HEK293 (cell line): ENCODE measurements around the gene SLC52A3.

Source experiments
- CTCF ChIA-PET: fragments of 350-600 bp; formaldehyde crosslinking; extraction: SDS; loops from one replicate; lab custom pipeline; 2021; ENCODE audit warnings: antibody characterized with exemption; lab: Yijun Ruan, JAX
- POLR2A ChIA-PET: fragments of 300-600 bp; formaldehyde crosslinking; extraction: SDS; loops from one replicate; lab custom pipeline; 2020; ENCODE audit warnings: antibody characterized with exemption, inconsistent platforms; lab: Yijun Ruan, JAX
- H3K27ac ChIP-seq: fragments of 200-500 bp; sonication (Bioruptor generic); 2 replicates; pipeline ENCODE4 v1.5.1; 2014; ENCODE audit warnings: low read depth, low read length, control low read depth, inconsistent platforms; ENCODE audit errors: extremely low read depth
- H3K36me3 ChIP-seq, 2 experiments: fragments of 200-500 bp in 1 of 2; sonication (Bioruptor generic) in 1 of 2; 1 replicate in 1 of 2; 2 replicates in 1 of 2; pipeline ENCODE4 v1.5.1; 2014 to 2017; ENCODE audit warnings: inconsistent platforms in 2 of 2, low read length in 2 of 2; ENCODE audit not compliant: control insufficient read depth in 2 of 2, insufficient read depth in 1 of 2
- H3K4me1 ChIP-seq: fragments of 200-500 bp; sonication (Bioruptor generic); 2 replicates; pipeline ENCODE4 v1.5.1; 2014; ENCODE audit warnings: mild to moderate bottlenecking, low read length, inconsistent platforms; ENCODE audit not compliant: control insufficient read depth, insufficient read depth
- H3K4me3 ChIP-seq: 2 replicates; pipeline ENCODE4 v1.5.1; 2011; ENCODE audit warnings: low read depth, mild to moderate bottlenecking, control low read depth, low read length, moderate library complexity
- H3K9me3 ChIP-seq: fragments of 200-500 bp; sonication (Bioruptor generic); 2 replicates; pipeline ENCODE4 v1.5.1; 2014; ENCODE audit warnings: low read depth, low read length, inconsistent platforms; ENCODE audit not compliant: control insufficient read depth, insufficient read depth
- ZBTB17 ChIP-seq: fragments of 450-650 bp; formaldehyde crosslinking; IDR thresholded peaks from 2 replicates; pipeline ENCODE4 v1.5.1; 2016; ENCODE audit warnings: missing biosample characterization, missing genetic modification characterization
- ZNF155 ChIP-seq: fragments of 450-650 bp; formaldehyde crosslinking; IDR thresholded peaks from 2 replicates; pipeline ENCODE4 v1.5.1; 2016; ENCODE audit warnings: missing biosample characterization, missing genetic modification characterization
- ZNF202 ChIP-seq: fragments of 450-650 bp; formaldehyde crosslinking; IDR thresholded peaks from 2 replicates; pipeline ENCODE4 v1.5.1; 2016; ENCODE audit warnings: missing biosample characterization, missing genetic modification characterization, borderline replicate concordance
- ZNF302 ChIP-seq: fragments of 450-650 bp; formaldehyde crosslinking; IDR thresholded peaks from 2 replicates; pipeline ENCODE4 v1.5.1; 2016; ENCODE audit warnings: missing biosample characterization, missing genetic modification characterization, low read depth
- ZNF335 ChIP-seq: fragments of 450-650 bp; formaldehyde crosslinking; conservative IDR thresholded peaks from 2 replicates; pipeline ENCODE4 v1.5.1; 2016; ENCODE audit warnings: missing biosample characterization, missing genetic modification characterization
- ZNF366 ChIP-seq: fragments of 450-650 bp; formaldehyde crosslinking; conservative IDR thresholded peaks from 2 replicates; pipeline ENCODE4 v1.5.1; 2016; ENCODE audit warnings: missing biosample characterization, missing genetic modification characterization
- ZNF423 ChIP-seq: fragments of 450-650 bp; formaldehyde crosslinking; IDR thresholded peaks from 2 replicates; pipeline ENCODE4 v1.5.1; 2016; ENCODE audit warnings: missing biosample characterization, missing genetic modification characterization
- ZNF654 ChIP-seq: fragments of 450-650 bp; formaldehyde crosslinking; IDR thresholded peaks from 2 replicates; pipeline ENCODE4 v1.5.1; 2016; ENCODE audit warnings: low read depth, missing biosample characterization, missing genetic modification characterization
- TF ChIP-seq, protein P1 (sequence below): fragments of 450-650 bp; formaldehyde crosslinking; IDR thresholded peaks from 2 replicates; pipeline ENCODE4 v1.5.1; 2016; ENCODE audit warnings: missing biosample characterization, missing genetic modification characterization
- TF ChIP-seq, protein P2 (sequence below): fragments of 450-650 bp; formaldehyde crosslinking; conservative IDR thresholded peaks from 2 replicates; pipeline ENCODE4 v1.5.1; 2016; ENCODE audit warnings: low read depth, missing biosample characterization, missing genetic modification characterization
- TF ChIP-seq, protein P3 (sequence below): fragments of 450-650 bp; formaldehyde crosslinking; IDR thresholded peaks from 2 replicates; pipeline ENCODE4 v1.5.1; 2016; ENCODE audit warnings: missing biosample characterization, missing genetic modification characterization
- TF ChIP-seq, protein P4 (sequence below): fragments of 450-650 bp; IDR thresholded peaks from 2 replicates; pipeline ENCODE4 v1.5.1; 2018; ENCODE audit warnings: missing biosample characterization, mild to moderate bottlenecking, missing genetic modification characterization
- TF ChIP-seq, protein P5 (sequence below): fragments of 450-650 bp; formaldehyde crosslinking; IDR thresholded peaks from 2 replicates; pipeline ENCODE4 v1.5.1; 2016; ENCODE audit warnings: missing biosample characterization, missing genetic modification characterization
- TF ChIP-seq, protein P6 (sequence below): fragments of 450-650 bp; IDR thresholded peaks from 2 replicates; pipeline ENCODE4 v1.5.1; 2018; ENCODE audit warnings: missing biosample characterization, missing genetic modification characterization

The SLC52A3 gene

DNA sequence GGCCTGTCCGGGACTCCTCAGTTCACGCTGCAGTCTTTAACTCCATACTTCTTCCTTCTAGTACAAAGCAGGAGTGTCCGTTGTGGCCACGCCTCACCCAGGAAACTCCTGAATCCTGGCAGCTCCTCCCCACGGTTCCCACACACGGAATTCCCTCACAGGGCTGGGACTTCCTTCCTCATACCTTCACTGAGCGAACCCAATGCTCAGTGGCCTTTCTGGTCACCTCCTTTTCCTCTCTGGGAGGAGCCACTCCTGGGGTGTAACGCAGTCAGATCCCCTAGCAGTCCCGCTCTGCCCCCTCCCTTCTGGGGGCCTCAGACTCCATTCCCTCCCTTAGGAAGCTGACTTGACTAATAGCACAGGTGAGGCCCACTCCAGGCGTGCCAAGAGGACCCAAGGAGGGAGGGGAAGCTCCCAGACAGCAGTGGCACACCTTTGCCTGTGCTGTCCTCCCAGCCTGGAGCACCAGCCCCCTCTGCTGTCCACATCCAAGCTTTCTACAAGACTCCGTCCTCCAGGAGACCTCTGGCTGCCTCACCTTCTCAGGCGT lies at the start of gene SLC52A3:
SLC52A3 (minus strand) TSS at position 75 of the 553 bp plus-strand sequence. CDS start 2,726 bp downstream, outside the sequence.
- TF ChIP-seq, protein P1, sequence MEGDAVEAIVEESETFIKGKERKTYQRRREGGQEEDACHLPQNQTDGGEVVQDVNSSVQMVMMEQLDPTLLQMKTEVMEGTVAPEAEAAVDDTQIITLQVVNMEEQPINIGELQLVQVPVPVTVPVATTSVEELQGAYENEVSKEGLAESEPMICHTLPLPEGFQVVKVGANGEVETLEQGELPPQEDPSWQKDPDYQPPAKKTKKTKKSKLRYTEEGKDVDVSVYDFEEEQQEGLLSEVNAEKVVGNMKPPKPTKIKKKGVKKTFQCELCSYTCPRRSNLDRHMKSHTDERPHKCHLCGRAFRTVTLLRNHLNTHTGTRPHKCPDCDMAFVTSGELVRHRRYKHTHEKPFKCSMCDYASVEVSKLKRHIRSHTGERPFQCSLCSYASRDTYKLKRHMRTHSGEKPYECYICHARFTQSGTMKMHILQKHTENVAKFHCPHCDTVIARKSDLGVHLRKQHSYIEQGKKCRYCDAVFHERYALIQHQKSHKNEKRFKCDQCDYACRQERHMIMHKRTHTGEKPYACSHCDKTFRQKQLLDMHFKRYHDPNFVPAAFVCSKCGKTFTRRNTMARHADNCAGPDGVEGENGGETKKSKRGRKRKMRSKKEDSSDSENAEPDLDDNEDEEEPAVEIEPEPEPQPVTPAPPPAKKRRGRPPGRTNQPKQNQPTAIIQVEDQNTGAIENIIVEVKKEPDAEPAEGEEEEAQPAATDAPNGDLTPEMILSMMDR (tag by site-specific recombination): peak; percentile 49
- TF ChIP-seq, protein P2, sequence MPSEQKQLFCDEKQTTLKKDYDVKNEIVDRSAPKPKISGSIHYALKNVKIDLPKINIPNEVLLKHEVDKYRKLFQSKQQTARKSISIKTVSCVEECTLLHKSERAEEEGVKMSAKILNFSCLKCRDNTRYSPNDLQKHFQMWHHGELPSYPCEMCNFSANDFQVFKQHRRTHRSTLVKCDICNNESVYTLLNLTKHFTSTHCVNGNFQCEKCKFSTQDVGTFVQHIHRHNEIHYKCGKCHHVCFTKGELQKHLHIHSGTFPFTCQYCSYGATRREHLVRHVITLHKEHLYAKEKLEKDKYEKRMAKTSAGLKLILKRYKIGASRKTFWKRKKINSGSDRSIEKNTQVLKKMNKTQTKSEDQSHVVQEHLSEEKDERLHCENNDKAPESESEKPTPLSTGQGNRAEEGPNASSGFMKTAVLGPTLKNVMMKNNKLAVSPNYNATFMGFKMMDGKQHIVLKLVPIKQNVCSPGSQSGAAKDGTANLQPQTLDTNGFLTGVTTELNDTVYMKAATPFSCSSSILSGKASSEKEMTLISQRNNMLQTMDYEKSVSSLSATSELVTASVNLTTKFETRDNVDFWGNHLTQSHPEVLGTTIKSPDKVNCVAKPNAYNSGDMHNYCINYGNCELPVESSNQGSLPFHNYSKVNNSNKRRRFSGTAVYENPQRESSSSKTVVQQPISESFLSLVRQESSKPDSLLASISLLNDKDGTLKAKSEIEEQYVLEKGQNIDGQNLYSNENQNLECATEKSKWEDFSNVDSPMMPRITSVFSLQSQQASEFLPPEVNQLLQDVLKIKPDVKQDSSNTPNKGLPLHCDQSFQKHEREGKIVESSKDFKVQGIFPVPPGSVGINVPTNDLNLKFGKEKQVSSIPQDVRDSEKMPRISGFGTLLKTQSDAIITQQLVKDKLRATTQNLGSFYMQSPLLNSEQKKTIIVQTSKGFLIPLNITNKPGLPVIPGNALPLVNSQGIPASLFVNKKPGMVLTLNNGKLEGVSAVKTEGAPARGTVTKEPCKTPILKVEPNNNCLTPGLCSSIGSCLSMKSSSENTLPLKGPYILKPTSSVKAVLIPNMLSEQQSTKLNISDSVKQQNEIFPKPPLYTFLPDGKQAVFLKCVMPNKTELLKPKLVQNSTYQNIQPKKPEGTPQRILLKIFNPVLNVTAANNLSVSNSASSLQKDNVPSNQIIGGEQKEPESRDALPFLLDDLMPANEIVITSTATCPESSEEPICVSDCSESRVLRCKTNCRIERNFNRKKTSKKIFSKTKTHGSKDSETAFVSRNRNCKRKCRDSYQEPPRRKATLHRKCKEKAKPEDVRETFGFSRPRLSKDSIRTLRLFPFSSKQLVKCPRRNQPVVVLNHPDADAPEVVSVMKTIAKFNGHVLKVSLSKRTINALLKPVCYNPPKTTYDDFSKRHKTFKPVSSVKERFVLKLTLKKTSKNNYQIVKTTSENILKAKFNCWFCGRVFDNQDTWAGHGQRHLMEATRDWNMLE: no peak
- peak; percentile 49 for TF ChIP-seq ZNF654
- TF ChIP-seq, protein P3, sequence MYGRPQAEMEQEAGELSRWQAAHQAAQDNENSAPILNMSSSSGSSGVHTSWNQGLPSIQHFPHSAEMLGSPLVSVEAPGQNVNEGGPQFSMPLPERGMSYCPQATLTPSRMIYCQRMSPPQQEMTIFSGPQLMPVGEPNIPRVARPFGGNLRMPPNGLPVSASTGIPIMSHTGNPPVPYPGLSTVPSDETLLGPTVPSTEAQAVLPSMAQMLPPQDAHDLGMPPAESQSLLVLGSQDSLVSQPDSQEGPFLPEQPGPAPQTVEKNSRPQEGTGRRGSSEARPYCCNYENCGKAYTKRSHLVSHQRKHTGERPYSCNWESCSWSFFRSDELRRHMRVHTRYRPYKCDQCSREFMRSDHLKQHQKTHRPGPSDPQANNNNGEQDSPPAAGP (tag by site-specific recombination): peak; percentile 63
- no peak for TF ChIP-seq ZNF155
- ChIA-PET POLR2A (no interaction called here), CTCF (interaction anchor here (0.5 to 2.7 kb wide), 16 partner anchors 8 to 473 kb away, joined by 3 to 12 read pairs (median 4); no protein-coding TSS in a partner anchor)
- H3K27ac ChIP-seq: no peak within 1 kb of the TSS
- no peaks in the 10 kb centered on the region for H3K4me1 ChIP-seq
- H3K9me3 ChIP-seq: no peaks in the 10 kb centered on the region
- H3K4me3 ChIP-seq: no peak within 1 kb of the TSS
- no peaks in the 10 kb centered on the region for H3K36me3 ChIP-seq

DNA sequence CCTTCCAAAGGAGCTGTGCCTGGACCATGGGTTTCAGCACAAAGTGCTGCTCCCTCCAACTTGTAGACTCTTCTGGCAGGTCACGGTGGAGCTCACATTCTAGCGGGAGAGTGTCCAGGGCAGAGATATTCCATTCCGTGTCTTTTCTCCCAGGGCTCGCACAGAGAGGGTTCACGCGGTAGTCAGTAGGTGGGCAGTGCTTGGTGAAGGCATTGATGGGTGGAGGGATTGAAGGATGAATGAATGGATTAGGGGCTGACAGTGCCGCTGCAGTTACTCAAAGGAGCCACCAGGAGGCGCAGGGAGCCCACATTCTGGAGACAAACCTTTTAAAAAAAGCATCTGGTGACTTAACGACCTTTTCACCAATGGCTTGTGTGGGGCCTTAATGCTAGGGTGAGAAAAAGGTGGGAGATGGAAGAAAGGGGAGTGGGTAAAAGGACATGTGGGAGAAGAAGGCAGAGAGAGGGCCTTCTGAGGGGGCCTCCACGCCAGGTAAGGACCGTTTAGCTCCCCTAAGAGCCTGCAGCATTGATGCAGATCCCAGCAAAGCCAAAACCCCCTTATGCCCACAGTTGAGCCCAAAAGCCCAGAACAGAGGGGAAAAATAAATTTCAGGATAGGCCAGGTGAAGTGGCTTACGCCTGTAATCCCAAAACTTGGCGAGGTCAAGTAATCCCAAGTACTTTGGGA lies 47.8 kb upstream of the SLC52A3 start:
- H3K9me3 ChIP-seq: no peaks in the 10 kb centered on the region
- H3K4me3 ChIP-seq: no peak overlapping the region
- CTCF ChIA-PET: interaction anchor here (0.5 to 7.6 kb wide), 31 partner anchors 9 to 601 kb away, joined by 3 to 178 read pairs (median 4); no protein-coding TSS in a partner anchor
- POLR2A ChIA-PET: no interaction called here
- no peaks in the 10 kb centered on the region for H3K36me3 ChIP-seq
- TF ChIP-seq ZNF654: peak; percentile 92
- TF ChIP-seq ZNF302 (tag by site-specific recombination): no peak
- TF ChIP-seq, protein P4, sequence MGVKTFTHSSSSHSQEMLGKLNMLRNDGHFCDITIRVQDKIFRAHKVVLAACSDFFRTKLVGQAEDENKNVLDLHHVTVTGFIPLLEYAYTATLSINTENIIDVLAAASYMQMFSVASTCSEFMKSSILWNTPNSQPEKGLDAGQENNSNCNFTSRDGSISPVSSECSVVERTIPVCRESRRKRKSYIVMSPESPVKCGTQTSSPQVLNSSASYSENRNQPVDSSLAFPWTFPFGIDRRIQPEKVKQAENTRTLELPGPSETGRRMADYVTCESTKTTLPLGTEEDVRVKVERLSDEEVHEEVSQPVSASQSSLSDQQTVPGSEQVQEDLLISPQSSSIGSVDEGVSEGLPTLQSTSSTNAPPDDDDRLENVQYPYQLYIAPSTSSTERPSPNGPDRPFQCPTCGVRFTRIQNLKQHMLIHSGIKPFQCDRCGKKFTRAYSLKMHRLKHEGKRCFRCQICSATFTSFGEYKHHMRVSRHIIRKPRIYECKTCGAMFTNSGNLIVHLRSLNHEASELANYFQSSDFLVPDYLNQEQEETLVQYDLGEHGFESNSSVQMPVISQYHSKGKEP (tag by site-specific recombination): no peak
- TF ChIP-seq ZNF423: no peak
- TF ChIP-seq ZNF366: peak; percentile 76
- TF ChIP-seq, protein P5, sequence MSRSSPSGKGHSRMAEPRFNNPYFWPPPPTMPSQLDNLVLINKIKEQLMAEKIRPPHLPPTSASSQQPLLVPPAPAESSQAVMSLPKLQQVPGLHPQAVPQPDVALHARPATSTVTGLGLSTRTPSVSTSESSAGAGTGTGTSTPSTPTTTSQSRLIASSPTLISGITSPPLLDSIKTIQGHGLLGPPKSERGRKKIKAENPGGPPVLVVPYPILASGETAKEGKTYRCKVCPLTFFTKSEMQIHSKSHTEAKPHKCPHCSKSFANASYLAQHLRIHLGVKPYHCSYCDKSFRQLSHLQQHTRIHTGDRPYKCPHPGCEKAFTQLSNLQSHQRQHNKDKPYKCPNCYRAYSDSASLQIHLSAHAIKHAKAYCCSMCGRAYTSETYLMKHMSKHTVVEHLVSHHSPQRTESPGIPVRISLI (tag by site-specific recombination): peak; percentile 82; the same call in 1 of the 2 replicates
- no peak for TF ChIP-seq ZNF202
- TF ChIP-seq ZBTB17 (tag by site-specific recombination): peak; percentile 54
- TF ChIP-seq, protein P1 (tag by site-specific recombination): peak; percentile 86
- TF ChIP-seq, protein P6, sequence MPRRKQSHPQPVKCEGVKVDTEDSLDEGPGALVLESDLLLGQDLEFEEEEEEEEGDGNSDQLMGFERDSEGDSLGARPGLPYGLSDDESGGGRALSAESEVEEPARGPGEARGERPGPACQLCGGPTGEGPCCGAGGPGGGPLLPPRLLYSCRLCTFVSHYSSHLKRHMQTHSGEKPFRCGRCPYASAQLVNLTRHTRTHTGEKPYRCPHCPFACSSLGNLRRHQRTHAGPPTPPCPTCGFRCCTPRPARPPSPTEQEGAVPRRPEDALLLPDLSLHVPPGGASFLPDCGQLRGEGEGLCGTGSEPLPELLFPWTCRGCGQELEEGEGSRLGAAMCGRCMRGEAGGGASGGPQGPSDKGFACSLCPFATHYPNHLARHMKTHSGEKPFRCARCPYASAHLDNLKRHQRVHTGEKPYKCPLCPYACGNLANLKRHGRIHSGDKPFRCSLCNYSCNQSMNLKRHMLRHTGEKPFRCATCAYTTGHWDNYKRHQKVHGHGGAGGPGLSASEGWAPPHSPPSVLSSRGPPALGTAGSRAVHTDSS (tag by site-specific recombination): 0 out of 2 replicates have a peak, but pooled peaks have one; percentile 29
- peak; percentile 41 for TF ChIP-seq ZNF335 (tag by site-specific recombination)
- TF ChIP-seq, all 188 proteins: peak for 7
- Histone ChIP-seq H3K27ac (no peak overlapping the region), H3K4me1 (no peaks in the 10 kb centered on the region)
